ENCODE data around the gene TXNDC2.

GRCh38 chr18:9877655-9878014 lies 8.1 kb upstream of the TXNDC2 start:
- TF ChIP-seq CTCF (IDR thresholded peaks at IDR 0.05) (no peak), POLR2A (IDR thresholded peaks at IDR 0.05) (no peak), POLR2AphosphoS5 (IDR thresholded peaks at IDR 0.05) (no peak), EP300 (IDR thresholded peaks at IDR 0.05) (no peak)
